HAP-1 (cell line): ENCODE measurements around the gene ITGA1.
A peak's percentile ranks its signal among the peaks of the same experiment; 100 is the strongest.

ENCODE experiments used
- DNase-seq, 2 experiments: peaks; one replicate each; pipeline ENCODE4 v3.0.0-alpha.2; 2016 to 2020; ENCODE audit warnings: low spot score in 2 of 2
- H3K27me3 ChIP-seq: fragments of 250-450 bp; sonication (Bioruptor Pico); 2 replicates; pipeline ENCODE4 v1.5.1; 2020; ENCODE audit warnings: low read depth, mild to moderate bottlenecking, moderate library complexity
- H3K36me3 ChIP-seq: fragments of 250-450 bp; sonication (Bioruptor Pico); replicated peaks from 2 replicates; pipeline ENCODE4 v1.5.1; 2020; ENCODE audit warnings: mild to moderate bottlenecking
- H3K4me1 ChIP-seq: fragments of 250-450 bp; sonication (Bioruptor Pico); 2 replicates; pipeline ENCODE4 v1.5.1; 2020; ENCODE audit warnings: mild to moderate bottlenecking
- H3K4me3 ChIP-seq: fragments of 250-450 bp; sonication (Bioruptor Pico); 2 replicates; pipeline ENCODE4 v1.5.1; 2020; ENCODE audit warnings: mild to moderate bottlenecking, moderate library complexity
- H3K9me3 ChIP-seq: fragments of 250-450 bp; sonication (Bioruptor Pico); 2 replicates; pipeline ENCODE4 v1.5.1; 2020; ENCODE audit warnings: mild to moderate bottlenecking, moderate library complexity
- in situ Hi-C: fragments of 300-500 bp; cut with MboI; formaldehyde crosslinking; loops from 3 replicates; pipeline ENCODE4 v1.14.3; 2020; ENCODE audit warnings: low sequenced_read_pairs, inconsistent platforms, mixed read lengths

The ITGA1 gene

DNA sequence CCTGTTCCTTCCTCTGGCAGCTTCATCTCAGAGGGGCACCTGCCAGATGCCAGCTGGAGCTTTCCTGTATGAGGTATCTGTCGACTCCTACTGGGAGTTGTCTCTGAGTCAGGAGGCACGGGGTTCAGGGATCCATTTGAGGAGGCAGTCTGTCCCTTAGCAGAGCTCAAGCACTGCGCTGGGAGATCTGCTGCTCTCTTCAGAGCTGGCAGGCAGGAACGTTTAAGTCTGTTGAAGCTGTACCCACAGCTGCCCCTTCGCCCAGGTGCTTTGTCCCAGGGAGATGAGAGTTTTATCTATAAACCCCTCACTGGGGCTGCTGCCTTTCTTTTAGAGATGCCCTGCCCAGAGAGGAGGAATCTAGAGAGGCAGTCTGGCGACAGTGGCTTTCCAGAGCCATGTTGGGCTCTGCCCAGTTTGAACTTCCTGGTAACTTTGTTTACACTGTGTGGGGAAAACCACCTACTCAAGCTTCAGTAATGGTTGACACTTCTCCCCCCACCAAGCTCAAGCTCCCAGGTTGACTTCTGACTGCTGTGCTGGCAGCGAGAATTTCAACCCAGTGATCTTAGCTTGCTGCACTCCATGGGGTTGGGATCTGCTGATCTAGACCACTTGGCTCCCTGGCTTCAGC lies 189.7 kb downstream of the ITGA1 start:
- Histone ChIP-seq H3K4me1 (no peaks in the 10 kb centered on the region), H3K4me3 (no peak overlapping the region)
- in situ Hi-C loops = no loop called here

DNA sequence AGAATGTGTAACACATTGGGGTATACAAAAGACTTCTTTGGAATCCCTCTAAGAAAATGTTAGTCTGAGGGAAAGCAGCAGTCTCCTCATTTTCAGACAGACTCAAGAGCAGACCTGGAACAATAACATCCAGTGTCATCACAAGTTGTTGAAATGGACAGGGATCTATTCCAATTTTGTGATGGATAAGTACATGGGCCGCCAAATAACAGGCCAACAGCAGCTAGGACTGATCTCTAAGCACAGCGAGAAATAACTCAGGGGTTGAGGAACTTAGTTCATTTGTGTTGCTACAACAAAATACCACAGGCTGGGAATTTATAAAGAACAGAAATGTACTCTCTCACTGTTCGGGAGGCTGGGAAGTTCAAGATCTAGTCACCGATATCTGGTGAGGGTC lies 193.8 kb downstream of the ITGA1 start:
- H3K27me3 ChIP-seq = peaks cover 2% of the 10 kb centered on the region; the same call in 1 of the 2 replicates
- DNase-seq = no peak
- H3K9me3 ChIP-seq = no peaks in the 10 kb centered on the region
- H3K36me3 ChIP-seq = no peaks in the 10 kb centered on the region
- H3K4me3 ChIP-seq = no peak overlapping the region
- no peaks in the 10 kb centered on the region for H3K4me1 ChIP-seq
- in situ Hi-C loops = no loop called here

More for the DNA sequence above, 189.7 kb downstream of the ITGA1 start:
- no peaks in the 10 kb centered on the region; the same call in 1 of the 2 replicates for H3K27me3 ChIP-seq
- no peaks in the 10 kb centered on the region for H3K9me3 ChIP-seq
- H3K36me3 ChIP-seq = no peaks in the 10 kb centered on the region
- no peak for DNase-seq

DNA sequence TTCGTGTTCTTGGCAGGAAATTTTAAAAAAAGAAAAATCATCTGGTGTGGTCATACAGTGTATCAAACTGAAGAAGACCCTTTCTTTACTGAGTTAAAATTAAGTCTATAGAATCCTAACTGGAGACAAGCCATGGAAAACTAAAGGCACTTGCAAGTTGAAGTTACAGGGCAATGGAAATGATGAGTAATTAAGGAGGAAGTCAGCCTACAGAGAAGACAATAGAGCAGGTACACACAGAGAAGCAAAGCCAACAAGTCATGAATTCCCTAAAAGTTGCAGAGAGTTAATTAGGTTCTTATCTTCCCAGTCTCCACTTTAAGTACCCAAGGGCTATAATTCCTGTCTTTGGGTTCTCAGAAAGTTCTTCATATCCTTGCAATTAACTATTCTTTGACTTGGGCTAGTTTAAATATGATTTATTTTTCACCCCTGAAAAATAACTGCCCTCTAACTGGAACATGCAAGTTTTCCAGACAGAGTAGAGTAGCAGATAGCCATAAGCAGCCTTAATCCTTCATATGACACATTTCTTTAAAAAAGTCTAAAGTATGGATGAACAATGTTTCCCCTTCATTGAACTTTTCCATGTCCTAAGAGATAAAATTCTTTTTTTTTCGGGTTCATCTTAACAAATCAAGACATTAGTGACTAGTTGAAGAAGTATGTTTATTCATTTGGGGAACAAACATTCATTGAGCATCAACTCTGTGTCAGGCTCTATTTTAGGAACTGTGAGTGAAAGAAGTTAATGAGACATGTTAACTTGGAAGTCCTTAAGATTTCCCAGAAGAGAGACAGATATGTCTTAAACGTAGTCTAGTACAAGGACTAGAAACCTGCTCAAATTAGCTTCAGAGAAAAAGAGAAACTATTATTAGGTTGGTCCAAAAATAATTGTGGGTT lies 196.3 kb downstream of the ITGA1 start:
- DNase-seq = no peak
- in situ Hi-C loops = no loop called here
- no peaks in the 10 kb centered on the region for H3K9me3 ChIP-seq

GRCh38 chr5:52985306-52985705 lies 197.6 kb downstream of the ITGA1 start:
- Histone ChIP-seq H3K4me1 (peaks cover 4% of the 10 kb centered on the region), H3K36me3 (no peaks in the 10 kb centered on the region), H3K4me3 (no peak overlapping the region), H3K9me3 (no peaks in the 10 kb centered on the region), H3K27me3 (peaks cover 2% of the 10 kb centered on the region; the same call in 1 of the 2 replicates)
- no peak for DNase-seq
- in situ Hi-C loops = no loop called here

More for the DNA sequence above, 196.3 kb downstream of the ITGA1 start:
- Histone ChIP-seq H3K27me3 (peaks cover 2% of the 10 kb centered on the region; the same call in 1 of the 2 replicates), H3K4me3 (no peak overlapping the region), H3K4me1 (peaks cover 4% of the 10 kb centered on the region), H3K36me3 (no peaks in the 10 kb centered on the region)

DNA sequence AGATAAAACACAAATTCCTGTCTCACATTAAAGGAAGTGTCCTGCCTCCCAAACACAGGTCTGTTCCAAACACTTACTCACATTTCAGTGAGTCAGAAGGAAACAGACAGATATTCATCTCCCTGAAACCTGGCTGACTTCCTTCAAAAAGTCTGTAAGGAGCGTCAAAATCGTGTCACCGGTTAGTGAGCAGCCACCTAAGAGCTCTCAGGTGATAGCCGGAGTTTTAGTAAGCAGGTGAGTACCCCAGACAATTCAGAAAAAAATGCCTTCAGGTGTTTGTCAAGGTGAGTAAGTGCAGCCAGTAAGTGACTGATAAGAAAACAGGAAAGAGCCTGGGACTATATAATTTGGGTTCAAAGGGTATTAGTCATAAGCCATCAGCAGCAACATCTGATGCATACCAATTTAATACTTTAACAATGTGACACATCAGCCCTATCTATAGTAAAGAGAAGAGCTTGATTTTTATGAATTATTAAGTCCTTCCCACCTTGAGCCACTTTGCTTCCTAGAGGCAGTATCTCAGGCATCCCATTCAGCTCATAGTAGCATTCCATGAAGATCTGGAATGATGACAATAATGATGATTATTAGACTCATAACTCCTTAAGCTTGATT lies 200.1 kb downstream of the ITGA1 start:
- Histone ChIP-seq H3K4me3 (no peak overlapping the region), H3K27me3 (peaks cover 2% of the 10 kb centered on the region; the same call in 1 of the 2 replicates), H3K9me3 (no peaks in the 10 kb centered on the region), H3K36me3 (no peaks in the 10 kb centered on the region), H3K4me1 (peaks cover 4% of the 10 kb centered on the region)
- no peak for DNase-seq
- in situ Hi-C loops = no loop called here

DNA sequence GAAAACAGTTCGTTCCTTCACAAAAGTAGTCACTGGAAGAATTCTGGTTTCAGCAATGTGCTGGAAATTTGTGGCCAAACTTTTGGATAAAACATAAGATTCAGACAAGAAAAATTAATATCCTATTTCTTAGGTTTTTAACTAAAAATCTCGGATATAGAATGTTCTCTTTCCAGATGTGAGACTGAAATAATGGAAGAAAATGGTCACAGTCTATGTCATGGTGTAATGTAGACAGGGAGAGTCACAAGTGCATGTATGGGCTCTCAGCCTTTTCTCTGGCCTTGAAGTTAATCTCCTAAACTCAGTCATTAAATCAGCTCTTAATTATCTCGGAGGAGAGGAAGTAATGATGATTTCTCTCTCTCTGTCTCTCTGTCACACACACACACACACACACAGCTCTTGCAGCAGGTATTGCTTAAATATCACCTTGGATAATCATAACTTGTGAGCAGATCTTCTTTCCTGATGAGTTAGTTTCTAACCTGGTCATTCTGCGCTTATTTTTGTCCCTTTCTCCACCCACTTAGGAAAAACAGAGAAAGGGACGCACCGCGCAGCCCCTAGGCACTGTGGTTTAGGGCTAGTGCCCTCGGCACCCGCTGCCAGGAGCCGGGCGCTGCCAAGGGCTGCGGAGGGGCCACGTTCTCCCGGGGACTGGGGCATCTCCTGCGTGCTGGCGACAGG lies 200.8 kb downstream of the ITGA1 start:
- H3K4me3 ChIP-seq = peak overlapping the region; percentile 81
- no peaks in the 10 kb centered on the region for H3K9me3 ChIP-seq
- in situ Hi-C loops = no loop called here
- no peaks in the 10 kb centered on the region for H3K36me3 ChIP-seq
- H3K4me1 ChIP-seq = peaks cover 4% of the 10 kb centered on the region
- H3K27me3 ChIP-seq = no peaks in the 10 kb centered on the region
- no peak for DNase-seq

DNA sequence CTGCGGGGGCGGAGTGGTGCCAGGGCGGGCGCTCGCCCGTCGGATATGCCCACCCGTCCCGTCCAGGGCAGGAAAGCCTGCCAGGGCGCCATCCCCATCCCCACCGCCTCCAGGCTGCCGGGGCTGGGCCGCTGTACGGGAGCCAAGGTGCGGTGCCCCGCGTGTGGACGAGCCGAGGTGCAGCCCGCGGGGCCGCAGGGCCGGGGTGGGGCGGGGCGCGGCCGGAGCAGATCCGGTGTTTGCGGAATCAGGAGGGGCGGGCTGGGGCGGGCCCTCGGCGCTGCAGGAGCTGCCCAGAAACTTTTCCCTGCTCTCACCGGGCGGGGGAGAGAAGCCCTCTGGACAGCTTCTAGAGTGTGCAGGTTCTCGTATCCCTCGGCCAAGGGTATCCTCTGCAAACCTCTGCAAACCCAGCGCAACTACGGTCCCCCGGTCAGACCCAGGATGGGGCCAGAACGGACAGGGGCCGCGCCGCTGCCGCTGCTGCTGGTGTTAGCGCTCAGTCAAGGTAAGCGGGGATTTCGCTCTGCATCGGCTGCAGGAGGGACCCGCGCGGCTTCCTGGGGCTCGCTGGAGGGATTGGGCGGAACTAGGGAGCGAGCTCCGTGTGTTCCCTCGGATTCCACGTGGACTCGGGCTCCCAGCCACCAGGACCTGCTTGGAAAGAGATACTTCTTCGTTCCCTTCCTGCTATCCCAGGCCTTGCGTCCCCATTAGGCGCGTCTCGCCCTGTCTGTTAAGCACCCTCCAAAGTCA lies 201.5 kb downstream of the ITGA1 start, which contains the start of gene ITGA2:
ITGA2 (plus strand) TSS at position 328 of the 756 bp plus-strand sequence; CDS start at position 445, 117 bp downstream.
- H3K36me3 ChIP-seq = no peaks in the 10 kb centered on the region
- DNase-seq = peak; percentile 65 to 84
- no peaks in the 10 kb centered on the region for H3K9me3 ChIP-seq
- H3K4me3 ChIP-seq = peak within 1 kb of the TSS; percentile 81
- in situ Hi-C loops = no loop called here
- H3K27me3 ChIP-seq = no peaks in the 10 kb centered on the region
- peaks cover 4% of the 10 kb centered on the region for H3K4me1 ChIP-seq

DNA sequence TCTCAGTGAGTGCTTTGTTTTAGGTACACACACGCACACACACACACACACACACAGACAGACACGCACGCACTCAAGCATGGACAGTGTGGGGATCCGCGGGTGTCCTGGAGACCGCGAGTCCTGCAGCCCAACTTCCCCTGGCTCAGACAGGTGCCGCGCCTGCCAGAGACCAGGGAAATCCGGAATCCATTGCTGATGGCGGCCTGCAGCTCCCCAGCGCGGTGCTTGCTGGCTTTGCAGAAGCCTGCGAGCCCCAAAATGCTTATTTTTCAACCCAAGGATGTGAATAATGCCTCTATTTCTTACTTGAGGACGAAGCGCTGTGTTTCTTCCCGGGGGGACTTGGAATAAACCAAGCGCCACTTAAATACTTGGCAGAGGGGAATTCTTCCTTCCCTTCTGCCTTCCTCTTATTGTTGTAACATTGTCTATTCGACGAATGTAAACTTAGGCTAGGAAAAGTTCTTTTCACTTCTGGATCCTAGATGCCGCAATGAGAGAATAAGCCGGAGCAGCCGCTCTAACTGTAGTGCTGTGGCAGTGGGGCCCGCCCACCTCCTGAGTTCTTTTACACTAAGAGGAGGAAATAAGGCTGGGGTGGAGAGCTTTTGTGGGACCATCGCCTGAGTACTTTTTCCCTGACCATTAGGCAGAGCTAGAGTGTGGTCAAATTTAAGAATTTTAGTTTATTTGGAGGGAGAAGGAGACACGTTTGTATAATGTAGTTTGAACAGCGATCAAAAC lies 202.2 kb downstream of the ITGA1 start:
- H3K9me3 ChIP-seq = no peaks in the 10 kb centered on the region
- H3K4me3 ChIP-seq = peak overlapping the region; percentile 81
- no peaks in the 10 kb centered on the region for H3K36me3 ChIP-seq
- no peaks in the 10 kb centered on the region for H3K27me3 ChIP-seq
- H3K4me1 ChIP-seq = peaks cover 4% of the 10 kb centered on the region
- in situ Hi-C loops = no loop called here
- DNase-seq = peak; percentile 33 to 64

GRCh38 chr5:52990528-52990925 lies 202.8 kb downstream of the ITGA1 start:
- no peaks in the 10 kb centered on the region for H3K36me3 ChIP-seq
- H3K4me3 ChIP-seq = peak overlapping the region; percentile 81
- in situ Hi-C loops = no loop called here
- H3K9me3 ChIP-seq = no peaks in the 10 kb centered on the region
- H3K27me3 ChIP-seq = no peaks in the 10 kb centered on the region
- peaks cover 4% of the 10 kb centered on the region for H3K4me1 ChIP-seq
- no peak for DNase-seq

GRCh38 chr5:52993367-52993766 lies 205.7 kb downstream of the ITGA1 start:
- Histone ChIP-seq H3K9me3 (no peaks in the 10 kb centered on the region), H3K27me3 (no peaks in the 10 kb centered on the region), H3K4me1 (peaks cover 19% of the 10 kb centered on the region), H3K4me3 (no peak overlapping the region), H3K36me3 (no peaks in the 10 kb centered on the region)
- no peak for DNase-seq
- in situ Hi-C loops = no loop called here

DNA sequence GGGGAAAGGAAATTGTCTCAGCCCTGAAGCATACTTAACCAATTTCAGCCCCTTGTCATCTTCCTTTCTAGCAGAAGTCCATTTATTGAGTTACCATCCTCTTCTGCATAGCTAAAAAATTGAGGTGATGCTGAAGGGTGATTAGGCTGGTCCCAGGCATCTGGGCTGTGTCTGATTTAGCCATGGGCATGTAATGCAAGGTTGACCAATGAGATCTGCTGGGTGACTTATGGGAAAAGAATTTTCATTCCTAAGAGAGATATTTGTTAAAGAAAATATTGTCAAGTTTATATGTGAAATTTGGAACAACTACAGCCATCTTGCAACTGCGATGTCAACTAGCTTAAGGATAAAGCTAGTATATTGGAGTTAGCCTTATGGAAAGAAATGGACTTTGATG lies 206.6 kb downstream of the ITGA1 start:
- DNase-seq = no peak
- in situ Hi-C loops = no loop called here
- no peak overlapping the region for H3K4me3 ChIP-seq

DNA sequence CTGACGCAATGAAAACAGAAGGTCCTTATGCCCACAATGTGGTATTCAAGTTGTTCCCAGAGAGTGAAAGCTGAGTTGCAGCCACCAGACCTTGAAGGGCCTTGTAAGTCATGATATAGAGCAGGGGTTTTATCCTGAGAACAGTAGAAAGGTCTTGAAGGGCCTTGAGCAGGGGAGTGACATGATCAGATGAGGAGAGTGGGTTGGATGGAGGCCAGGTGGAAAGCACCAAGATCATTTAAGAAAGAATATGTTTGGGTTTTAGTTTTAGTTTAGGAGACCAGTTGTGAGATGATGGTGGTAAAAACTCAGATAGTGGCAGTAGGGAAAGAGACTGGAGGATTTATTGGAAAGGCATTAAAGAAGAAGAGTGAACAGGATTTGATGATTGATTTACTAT lies 207.4 kb downstream of the ITGA1 start:
- Histone ChIP-seq H3K4me3 (no peak overlapping the region), H3K36me3 (no peaks in the 10 kb centered on the region), H3K4me1 (peaks cover 19% of the 10 kb centered on the region), H3K9me3 (no peaks in the 10 kb centered on the region), H3K27me3 (no peaks in the 10 kb centered on the region)
- no peak for DNase-seq
- in situ Hi-C loops = no loop called here

More for the DNA sequence above, 206.6 kb downstream of the ITGA1 start:
- H3K36me3 ChIP-seq = no peaks in the 10 kb centered on the region
- H3K9me3 ChIP-seq = no peaks in the 10 kb centered on the region
- H3K4me1 ChIP-seq = peaks cover 19% of the 10 kb centered on the region
- H3K27me3 ChIP-seq = no peaks in the 10 kb centered on the region
